ENCODE measurements around the gene KDM4E. TPM values are rescaled to one million over a fixed set of nuclear protein-coding genes. Genes with fewer than 3 reads are reported as not detected.
A peak's percentile ranks its signal among the peaks of the same experiment; 100 is the strongest.

KDM4E gene
- total and polyA plus RNA-seq, 3 donors from 2014 or later: 0.16 to 0.19 (median 0.17) TPM

DNA sequence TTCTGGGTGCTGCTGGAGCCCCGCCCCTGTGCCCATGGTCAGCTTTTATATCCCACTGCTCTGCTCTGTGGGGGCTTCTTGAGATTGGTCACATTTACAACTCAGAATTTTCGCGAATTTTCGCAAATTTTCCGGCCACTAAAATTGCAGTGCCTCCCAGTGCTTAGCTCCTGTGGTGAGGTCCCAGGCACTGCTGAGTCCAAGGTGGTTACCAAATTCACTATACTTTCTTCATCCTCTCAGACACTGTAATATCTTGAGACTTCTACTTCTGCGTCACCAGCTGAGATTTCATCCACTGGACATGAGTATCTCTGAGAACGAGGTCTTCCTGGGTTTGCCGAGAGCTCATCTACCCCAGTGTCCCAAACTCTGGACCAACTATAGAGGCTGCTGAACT lies 32.9 kb downstream of the KDM4E start:
- intact Hi-C loops (cut with DNase I; ENCODE audit: low total_unique reads): no loop called here
- no peaks in the 10 kb centered on the region for H3K9me3 ChIP-seq
- no peak overlapping the region for H3K4me3 ChIP-seq
- H3K36me3 ChIP-seq (ENCODE audit: low read depth, missing control alignments): no peaks in the 10 kb centered on the region
- TF ChIP-seq, protein P1, sequence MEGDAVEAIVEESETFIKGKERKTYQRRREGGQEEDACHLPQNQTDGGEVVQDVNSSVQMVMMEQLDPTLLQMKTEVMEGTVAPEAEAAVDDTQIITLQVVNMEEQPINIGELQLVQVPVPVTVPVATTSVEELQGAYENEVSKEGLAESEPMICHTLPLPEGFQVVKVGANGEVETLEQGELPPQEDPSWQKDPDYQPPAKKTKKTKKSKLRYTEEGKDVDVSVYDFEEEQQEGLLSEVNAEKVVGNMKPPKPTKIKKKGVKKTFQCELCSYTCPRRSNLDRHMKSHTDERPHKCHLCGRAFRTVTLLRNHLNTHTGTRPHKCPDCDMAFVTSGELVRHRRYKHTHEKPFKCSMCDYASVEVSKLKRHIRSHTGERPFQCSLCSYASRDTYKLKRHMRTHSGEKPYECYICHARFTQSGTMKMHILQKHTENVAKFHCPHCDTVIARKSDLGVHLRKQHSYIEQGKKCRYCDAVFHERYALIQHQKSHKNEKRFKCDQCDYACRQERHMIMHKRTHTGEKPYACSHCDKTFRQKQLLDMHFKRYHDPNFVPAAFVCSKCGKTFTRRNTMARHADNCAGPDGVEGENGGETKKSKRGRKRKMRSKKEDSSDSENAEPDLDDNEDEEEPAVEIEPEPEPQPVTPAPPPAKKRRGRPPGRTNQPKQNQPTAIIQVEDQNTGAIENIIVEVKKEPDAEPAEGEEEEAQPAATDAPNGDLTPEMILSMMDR (IDR thresholded peaks at IDR 0.05): no peak
- no peak for TF ChIP-seq POLR2A (IDR thresholded peaks at IDR 0.05)
- no peak overlapping the region for H3K27ac ChIP-seq
- no peaks in the 10 kb centered on the region for H3K27me3 ChIP-seq
- no peaks in the 10 kb centered on the region for H3K4me1 ChIP-seq
- WGBS, 2 donors: 90 to 95% methylated on average over 8 of the region's 8 CpGs
- no peak for DNase-seq

DNA sequence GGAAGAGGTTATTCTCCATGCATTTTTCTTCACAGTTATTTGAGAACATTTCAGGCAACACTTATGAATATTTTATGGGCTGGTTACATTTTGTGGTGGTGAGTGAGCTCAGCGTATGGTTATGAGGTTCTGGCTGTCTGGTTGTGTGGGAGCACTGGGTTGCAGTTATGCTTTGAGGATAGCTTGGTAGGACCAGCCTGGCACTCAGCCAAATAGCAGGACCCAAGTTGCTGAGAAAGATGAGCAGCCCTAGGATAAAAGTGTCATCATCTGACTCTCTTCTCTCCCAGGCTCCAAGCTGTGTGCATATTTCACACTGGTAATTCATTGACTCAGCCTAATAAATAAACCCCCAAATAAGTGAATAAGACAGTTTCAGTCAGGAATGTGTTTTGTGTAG lies 33.6 kb downstream of the KDM4E start:
- intact Hi-C loops (cut with DNase I; ENCODE audit: low total_unique reads): no loop called here
- no peaks in the 10 kb centered on the region for H3K27me3 ChIP-seq
- no peak for TF ChIP-seq POLR2A (IDR thresholded peaks at IDR 0.05)
- TF ChIP-seq, protein P1 (IDR thresholded peaks at IDR 0.05): no peak
- no peaks in the 10 kb centered on the region for H3K9me3 ChIP-seq
- DNase-seq: no peak
- no peaks in the 10 kb centered on the region for H3K4me1 ChIP-seq
- no peak overlapping the region for H3K4me3 ChIP-seq
- no peaks in the 10 kb centered on the region for H3K36me3 ChIP-seq (ENCODE audit: low read depth, missing control alignments)
- 71 to 90% methylated on average over 1 of the region's 1 CpG for WGBS, 2 donors
- no peak overlapping the region for H3K27ac ChIP-seq

DNA sequence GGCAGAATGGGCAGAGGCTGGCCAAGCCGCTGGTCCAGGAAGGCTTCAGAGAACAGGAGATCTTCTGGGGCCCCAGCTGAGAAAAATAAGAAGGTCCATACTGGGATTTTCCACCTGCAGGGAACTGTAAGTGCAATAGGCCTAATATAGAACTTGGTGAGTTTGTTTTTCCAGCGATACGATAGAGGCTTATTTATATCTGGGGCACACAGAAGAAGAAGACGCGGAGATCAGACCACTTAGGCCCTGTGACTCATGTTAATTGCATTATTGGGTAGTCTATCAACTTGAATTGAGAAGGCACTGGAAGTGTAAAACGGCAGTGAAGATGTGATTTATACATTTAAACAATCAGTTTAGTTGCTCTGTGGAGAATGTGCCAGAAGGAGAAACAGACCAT lies 34.0 kb downstream of the KDM4E start:
- Histone ChIP-seq H3K27ac (no peak overlapping the region), H3K27me3 (no peaks in the 10 kb centered on the region), H3K4me1 (no peaks in the 10 kb centered on the region), H3K4me3 (no peak overlapping the region), H3K36me3 (ENCODE audit: low read depth, missing control alignments) (no peaks in the 10 kb centered on the region), H3K9me3 (no peaks in the 10 kb centered on the region)
- intact Hi-C loops (cut with DNase I; ENCODE audit: low total_unique reads): no loop called here
- DNase-seq: no peak
- WGBS, 2 donors: 82 to 89% methylated on average over 6 of the region's 6 CpGs
- TF ChIP-seq, protein P1 (IDR thresholded peaks at IDR 0.05): no peak
- no peak for TF ChIP-seq POLR2A (IDR thresholded peaks at IDR 0.05)

DNA sequence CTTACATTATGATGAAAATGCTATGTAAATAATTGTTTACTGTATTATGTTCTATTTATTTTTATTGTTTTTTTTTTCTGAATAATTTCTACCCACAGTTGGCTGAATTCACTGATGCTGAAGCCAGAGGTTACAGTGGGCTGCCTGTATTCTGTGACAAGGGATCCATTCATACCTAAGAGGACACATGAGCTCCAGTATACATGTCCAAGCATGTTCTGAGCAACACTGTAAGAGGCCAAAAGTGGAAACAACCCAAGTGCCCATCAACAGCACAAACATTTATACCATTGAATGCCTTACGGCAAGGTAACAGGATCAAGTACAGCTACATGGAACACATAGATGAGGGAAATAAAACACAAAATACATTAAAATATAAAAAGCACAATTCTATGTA lies 40.3 kb downstream of the KDM4E start:
- Histone ChIP-seq H3K27me3 (no peaks in the 10 kb centered on the region), H3K27ac (no peak overlapping the region), H3K4me1 (peaks cover 7% of the 10 kb centered on the region), H3K4me3 (no peak overlapping the region), H3K9me3 (no peaks in the 10 kb centered on the region), H3K36me3 (ENCODE audit: low read depth, missing control alignments) (no peaks in the 10 kb centered on the region)
- no peak for DNase-seq
- no peak for TF ChIP-seq POLR2A (IDR thresholded peaks at IDR 0.05)
- TF ChIP-seq, protein P1 (IDR thresholded peaks at IDR 0.05): no peak
- intact Hi-C loops (cut with DNase I; ENCODE audit: low total_unique reads): loop anchor here (5.0 kb wide), 1 partner anchor 87 kb away; no protein-coding TSS in a partner anchor
- WGBS, 2 donors: 90 to 100% methylated on average over 1 of the region's 1 CpG

DNA sequence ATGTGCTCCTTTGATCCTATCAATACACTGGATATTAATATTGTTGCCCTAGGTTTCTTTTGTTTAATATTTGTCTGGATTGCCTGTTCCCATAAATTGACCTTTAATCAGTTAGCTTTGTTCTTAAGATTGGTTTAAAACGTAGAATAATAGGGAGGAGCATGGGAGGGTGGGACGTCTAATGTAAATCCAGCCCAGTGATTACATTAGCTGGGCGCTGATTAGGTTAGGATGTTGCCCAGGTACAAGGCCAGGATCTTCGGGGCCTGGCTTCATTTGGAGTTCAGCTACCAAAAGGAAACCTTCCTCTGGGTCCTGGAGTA lies 41.6 kb downstream of the KDM4E start, which contains the start of gene SRSF8:
Gene SRSF8, plus strand, starts transcription at position 204 of the 323 bp plus-strand sequence. CDS start 308 bp downstream, outside the sequence.
- H3K27ac ChIP-seq: peak within 1 kb of the TSS; percentile 97
- peaks cover 7% of the 10 kb centered on the region for H3K4me1 ChIP-seq
- WGBS, 2 donors: 0% methylated on average over 4 of the region's 4 CpGs
- TF ChIP-seq, protein P1 (IDR thresholded peaks at IDR 0.05): no peak
- TF ChIP-seq POLR2A (IDR thresholded peaks at IDR 0.05): no peak
- no peak for DNase-seq
- H3K4me3 ChIP-seq: peak within 1 kb of the TSS; percentile 80 to 84
- no peaks in the 10 kb centered on the region for H3K36me3 ChIP-seq (ENCODE audit: low read depth, missing control alignments)
- no peaks in the 10 kb centered on the region for H3K27me3 ChIP-seq
- intact Hi-C loops (cut with DNase I; ENCODE audit: low total_unique reads): loop anchor here (5.0 kb wide), 1 partner anchor 86 kb away; no protein-coding TSS in a partner anchor
- H3K9me3 ChIP-seq: no peaks in the 10 kb centered on the region
